GM18873 (cell line): ENCODE measurements around the gene C20orf144.

Experiments used
- ATAC-seq: cut with Tn5 transposase; IDR thresholded peaks from one replicate; pipeline ENCODE4 v1.9.1; 2021; ENCODE audit warnings: mild to moderate bottlenecking, moderate library complexity, moderate number of reproducible peaks; ENCODE audit not compliant: unreplicated experiment, low FRiP score

The C20orf144 gene

GRCh38 chr20:33649201-33649681, 12.9 kb upstream of the C20orf144 start:
- ATAC-seq, result no peak

- no peak for ATAC-seq
Measured at GRCh38 chr20:33650111-33650752, 11.9 kb upstream of the C20orf144 start.

- no peak for ATAC-seq
Measured at GRCh38 chr20:33650753-33651561, 11.2 kb upstream of the C20orf144 start.

- ATAC-seq, result no peak
Measured at GRCh38 chr20:33651562-33652048, 10.5 kb upstream of the C20orf144 start.

GRCh38 chr20:33653218-33653899, 8.8 kb upstream of the C20orf144 start:
- ATAC-seq, result no peak

- no peak for ATAC-seq
Measured at GRCh38 chr20:33653900-33654596, 8.1 kb upstream of the C20orf144 start.

GRCh38 chr20:33654680-33655161, 7.4 kb upstream of the C20orf144 start:
- no peak for ATAC-seq

- no peak for ATAC-seq
Measured at GRCh38 chr20:33655164-33655563, 7.0 kb upstream of the C20orf144 start.

- no peak for ATAC-seq
Measured at GRCh38 chr20:33656010-33656782, 5.9 kb upstream of the C20orf144 start.

GRCh38 chr20:33656783-33657703, 5.1 kb upstream of the C20orf144 start:
- ATAC-seq, result no peak

- no peak for ATAC-seq
Measured at GRCh38 chr20:33657704-33658095, 4.4 kb upstream of the C20orf144 start.

- no peak for ATAC-seq
Measured at GRCh38 chr20:33658510-33658909, 3.6 kb upstream of the C20orf144 start.

GRCh38 chr20:33658929-33659328, 3.2 kb upstream of the C20orf144 start:
- no peak for ATAC-seq

GRCh38 chr20:33659341-33660034, 2.6 kb upstream of the C20orf144 start:
- no peak for ATAC-seq

GRCh38 chr20:33660035-33660684, 2.0 kb upstream of the C20orf144 start:
- ATAC-seq, result no peak

GRCh38 chr20:33660685-33661058, 1.5 kb upstream of the C20orf144 start:
- no peak for ATAC-seq
